Measurements from ENCODE around the gene TMPRSS7. TPM values are rescaled to one million over a fixed set of nuclear protein-coding genes. Genes with fewer than 3 reads are reported as not detected.
A peak's percentile ranks its signal among the peaks of the same experiment; 100 is the strongest.
"Not testable (repeated sequence)": the region's sequence is repeated elsewhere in the genome, so short reads cannot be mapped to it uniquely, and the experiment has no call there.

TMPRSS7 gene
- total RNA-seq, 2 donors from 2014 or later = not detected

DNA sequence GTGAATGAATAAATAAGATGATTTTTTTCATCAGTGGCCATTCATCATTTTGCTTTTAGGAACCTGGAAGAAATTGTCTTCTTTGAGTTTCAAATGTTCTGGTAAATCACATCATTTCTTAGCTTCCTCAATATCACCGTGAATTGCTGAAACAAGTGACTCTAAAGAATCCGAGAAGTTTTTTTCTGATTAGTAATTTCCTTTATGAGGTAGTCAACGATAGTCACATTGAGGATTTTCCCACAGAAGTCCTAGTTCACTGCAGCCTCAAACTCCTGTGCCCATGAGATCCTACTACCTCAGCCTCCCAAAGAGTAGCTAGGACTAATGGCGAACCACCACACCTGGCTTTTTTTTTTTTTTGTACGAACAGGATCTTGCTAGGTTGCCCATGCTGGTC is 3.6 kb upstream of the TMPRSS7 start:
- TF ChIP-seq, protein P1, sequence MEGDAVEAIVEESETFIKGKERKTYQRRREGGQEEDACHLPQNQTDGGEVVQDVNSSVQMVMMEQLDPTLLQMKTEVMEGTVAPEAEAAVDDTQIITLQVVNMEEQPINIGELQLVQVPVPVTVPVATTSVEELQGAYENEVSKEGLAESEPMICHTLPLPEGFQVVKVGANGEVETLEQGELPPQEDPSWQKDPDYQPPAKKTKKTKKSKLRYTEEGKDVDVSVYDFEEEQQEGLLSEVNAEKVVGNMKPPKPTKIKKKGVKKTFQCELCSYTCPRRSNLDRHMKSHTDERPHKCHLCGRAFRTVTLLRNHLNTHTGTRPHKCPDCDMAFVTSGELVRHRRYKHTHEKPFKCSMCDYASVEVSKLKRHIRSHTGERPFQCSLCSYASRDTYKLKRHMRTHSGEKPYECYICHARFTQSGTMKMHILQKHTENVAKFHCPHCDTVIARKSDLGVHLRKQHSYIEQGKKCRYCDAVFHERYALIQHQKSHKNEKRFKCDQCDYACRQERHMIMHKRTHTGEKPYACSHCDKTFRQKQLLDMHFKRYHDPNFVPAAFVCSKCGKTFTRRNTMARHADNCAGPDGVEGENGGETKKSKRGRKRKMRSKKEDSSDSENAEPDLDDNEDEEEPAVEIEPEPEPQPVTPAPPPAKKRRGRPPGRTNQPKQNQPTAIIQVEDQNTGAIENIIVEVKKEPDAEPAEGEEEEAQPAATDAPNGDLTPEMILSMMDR (conservative IDR thresholded peaks at IDR 0.05) = no peak
- H3K4me3 ChIP-seq (ENCODE audit: low read length) = no peak overlapping the region
- Mint-ChIP-seq H3K27ac (no peak overlapping the region), H3K9me3 (peaks cover 13% of the 10 kb centered on the region), H3K36me3 (ENCODE audit: low read depth) (no peaks in the 10 kb centered on the region), H3K27me3 (ENCODE audit: insufficient read depth) (no peaks in the 10 kb centered on the region), H3K4me3 (no peak overlapping the region), H3K4me1 (no peaks in the 10 kb centered on the region)
- H3K27ac ChIP-seq (ENCODE audit: low read depth, low read length) = no peak overlapping the region
- H3K4me1 ChIP-seq (ENCODE audit: control insufficient read depth, insufficient read depth, low read length) = no peaks in the 10 kb centered on the region
- H3K36me3 ChIP-seq (ENCODE audit: control insufficient read depth, insufficient read depth, low read length) = no peaks in the 10 kb centered on the region
- WGBS, 2 experiments (ENCODE audit: insufficient coverage in 1 of 2, insufficient read length in 1 of 2) = 93 to 100% methylated on average over 2 to 5 of the region's 5 CpGs
- H3K9ac ChIP-seq (ENCODE audit: extremely low read depth, low read length, poor library complexity, severe bottlenecking) = no peak overlapping the region
- no peaks in the 10 kb centered on the region for H3K27me3 ChIP-seq (ENCODE audit: control insufficient read depth, insufficient read depth, low read length, poor library complexity, severe bottlenecking)
- DNase-seq = no peak
- peaks cover 3% of the 10 kb centered on the region for H3K9me3 ChIP-seq (ENCODE audit: control insufficient read depth, low read length)

DNA sequence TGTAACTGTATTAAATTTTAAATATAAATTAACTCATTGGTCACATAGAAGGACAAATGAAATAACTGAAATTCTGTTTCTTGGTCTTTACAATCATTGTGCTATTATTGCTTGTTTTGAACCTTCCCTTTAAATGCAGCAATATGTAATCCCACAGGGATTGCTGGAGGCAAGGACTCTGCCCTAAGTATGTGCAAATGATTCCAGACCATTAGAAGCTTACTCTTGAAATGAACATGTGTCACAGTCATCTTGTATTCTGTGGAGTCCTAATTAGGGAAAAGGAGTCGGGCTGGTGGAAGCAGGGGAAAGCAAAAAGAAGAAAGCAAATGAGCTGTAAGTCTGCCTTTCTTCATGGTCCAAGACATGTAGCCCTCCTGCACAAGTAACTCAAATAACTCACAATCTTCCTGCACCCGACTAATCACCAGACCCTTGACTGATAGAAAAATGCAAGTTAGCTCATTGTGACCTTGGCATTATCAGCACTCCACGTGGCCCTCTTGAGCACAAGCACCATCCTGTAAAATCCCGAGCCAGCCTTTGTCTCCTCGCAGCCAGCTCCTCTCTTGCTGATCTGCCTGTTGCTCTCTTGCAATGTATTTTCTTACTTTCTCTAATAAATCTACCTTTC is 2.3 kb upstream of the TMPRSS7 start:
- H3K4me1 Mint-ChIP-seq = no peaks in the 10 kb centered on the region
- H3K9ac ChIP-seq (ENCODE audit: extremely low read depth, low read length, poor library complexity, severe bottlenecking) = no peak overlapping the region

DNA sequence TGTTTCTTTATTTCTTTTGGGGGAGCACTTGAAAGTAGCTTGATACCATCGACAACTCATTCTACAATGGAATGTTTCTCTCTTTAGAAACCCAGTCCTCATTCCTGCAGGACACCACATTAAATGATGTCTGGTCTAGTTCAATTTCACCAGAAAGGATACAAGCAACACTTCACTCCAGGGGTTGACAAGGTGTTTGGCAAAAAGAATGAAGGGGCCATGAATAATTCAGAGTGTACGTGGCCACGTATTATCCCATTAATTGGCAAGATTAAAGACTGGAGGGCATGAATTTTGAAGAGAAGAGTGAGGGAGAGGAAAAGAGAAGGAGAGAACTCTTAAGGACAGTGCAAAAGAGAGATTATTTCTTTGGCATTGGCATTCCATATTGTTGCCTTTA is 705 bp downstream of the TMPRSS7 start:
- Histone ChIP-seq H3K9me3 (ENCODE audit: control insufficient read depth, low read length) (peaks cover 3% of the 10 kb centered on the region), H3K36me3 (ENCODE audit: control insufficient read depth, insufficient read depth, low read length) (no peaks in the 10 kb centered on the region), H3K4me1 (ENCODE audit: control insufficient read depth, insufficient read depth, low read length) (no peaks in the 10 kb centered on the region), H3K9ac (ENCODE audit: extremely low read depth, low read length, poor library complexity, severe bottlenecking) (no peak overlapping the region), H3K4me3 (ENCODE audit: low read length) (no peak overlapping the region), H3K27me3 (ENCODE audit: control insufficient read depth, insufficient read depth, low read length, poor library complexity, severe bottlenecking) (no peaks in the 10 kb centered on the region), H3K27ac (ENCODE audit: low read depth, low read length) (peak overlapping the region; percentile 54)
- peaks cover 2% of the 10 kb centered on the region for H3K36me3 Mint-ChIP-seq (ENCODE audit: low read depth)
- H3K4me3 Mint-ChIP-seq = no peak overlapping the region
- peaks cover 30% of the 10 kb centered on the region for H3K9me3 Mint-ChIP-seq
- TF ChIP-seq, protein P1 (conservative IDR thresholded peaks at IDR 0.05) = no peak
- H3K4me1 Mint-ChIP-seq = no peaks in the 10 kb centered on the region
- no peak for DNase-seq
- WGBS, 2 experiments (ENCODE audit: insufficient coverage in 1 of 2, insufficient read length in 1 of 2) = 58 to 72% methylated on average over 3 of the region's 3 CpGs
- no peaks in the 10 kb centered on the region for H3K27me3 Mint-ChIP-seq (ENCODE audit: insufficient read depth)
- no peak overlapping the region for H3K27ac Mint-ChIP-seq

More for the DNA sequence above, 2.3 kb upstream of the TMPRSS7 start:
- no peaks in the 10 kb centered on the region for H3K36me3 Mint-ChIP-seq (ENCODE audit: low read depth)
- no peak overlapping the region for H3K27ac Mint-ChIP-seq
- no peak for DNase-seq
- TF ChIP-seq, protein P1 (conservative IDR thresholded peaks at IDR 0.05) = no peak
- H3K27me3 ChIP-seq (ENCODE audit: control insufficient read depth, insufficient read depth, low read length, poor library complexity, severe bottlenecking) = no peaks in the 10 kb centered on the region
- no peaks in the 10 kb centered on the region for H3K27me3 Mint-ChIP-seq (ENCODE audit: insufficient read depth)
- H3K4me3 Mint-ChIP-seq = no peak overlapping the region
- no peaks in the 10 kb centered on the region for H3K36me3 ChIP-seq (ENCODE audit: control insufficient read depth, insufficient read depth, low read length)
- H3K9me3 Mint-ChIP-seq = peaks cover 26% of the 10 kb centered on the region
- H3K4me1 ChIP-seq (ENCODE audit: control insufficient read depth, insufficient read depth, low read length) = no peaks in the 10 kb centered on the region
- H3K27ac ChIP-seq (ENCODE audit: low read depth, low read length) = no peak overlapping the region
- H3K9me3 ChIP-seq (ENCODE audit: control insufficient read depth, low read length) = peaks cover 3% of the 10 kb centered on the region
- H3K4me3 ChIP-seq (ENCODE audit: low read length) = no peak overlapping the region
- WGBS, 2 experiments (ENCODE audit: insufficient coverage in 1 of 2, insufficient read length in 1 of 2) = 84 to 92% methylated on average over 4 to 5 of the region's 5 CpGs

DNA sequence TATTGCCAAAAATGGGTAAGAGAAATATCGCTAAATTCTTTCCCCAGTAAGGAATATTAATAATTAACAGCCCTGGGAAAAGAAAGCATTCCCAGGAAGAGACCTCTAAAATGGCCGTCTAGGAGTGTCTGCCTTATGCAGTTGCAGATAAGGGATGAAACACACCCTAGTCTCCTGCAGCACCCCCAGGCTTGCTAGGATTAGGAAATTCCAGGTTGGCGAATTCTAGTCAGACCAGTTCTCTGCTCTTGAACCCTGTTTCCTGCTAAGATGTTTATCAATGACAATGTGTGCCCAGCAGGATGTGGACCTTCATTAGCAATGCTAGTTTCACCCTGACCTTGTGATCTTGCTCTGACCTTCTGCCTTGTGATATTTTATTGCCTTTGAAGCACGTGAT is 2.7 kb downstream of the TMPRSS7 start:
- H3K27me3 ChIP-seq (ENCODE audit: control insufficient read depth, insufficient read depth, low read length, poor library complexity, severe bottlenecking); H3K27ac ChIP-seq (ENCODE audit: low read depth, low read length); H3K27me3 Mint-ChIP-seq (ENCODE audit: insufficient read depth); H3K36me3 ChIP-seq (ENCODE audit: control insufficient read depth, insufficient read depth, low read length); H3K4me3 Mint-ChIP-seq; H3K36me3 Mint-ChIP-seq (ENCODE audit: low read depth); H3K9me3 ChIP-seq (ENCODE audit: control insufficient read depth, low read length); H3K9ac ChIP-seq (ENCODE audit: extremely low read depth, low read length, poor library complexity, severe bottlenecking); H3K4me3 ChIP-seq (ENCODE audit: low read length); DNase-seq; H3K4me1 ChIP-seq (ENCODE audit: control insufficient read depth, insufficient read depth, low read length); H3K27ac Mint-ChIP-seq; H3K4me1 Mint-ChIP-seq: not testable (repeated sequence)
- peaks cover 29% of the 10 kb centered on the region for H3K9me3 Mint-ChIP-seq
- WGBS, 2 experiments (ENCODE audit: insufficient coverage in 1 of 2, insufficient read length in 1 of 2) = 71 to 86% methylated on average over 2 to 4 of the region's 4 CpGs

Data from endodermal cell (in vitro differentiated cells).